ENCODE measurements around the gene FAM193A.

- no peak for TF ChIP-seq POLR2AphosphoS5 (IDR thresholded peaks at IDR 0.05; ENCODE audit: borderline replicate concordance, low read depth, low read length)
- no peak for TF ChIP-seq EZH2 (IDR thresholded peaks at IDR 0.05)
Observed at GRCh38 chr4:2713337-2713736, 176.9 kb downstream of the FAM193A start.

All from SK-N-MC (cell line).